ENCODE results near the gene ASNSD1. TPM values are rescaled to one million over a fixed set of nuclear protein-coding genes. Genes with fewer than 3 reads are reported as not detected.

The ASNSD1 gene
- total RNA-seq, 1 experiment from 2014 or later = 33.7 TPM

DNA sequence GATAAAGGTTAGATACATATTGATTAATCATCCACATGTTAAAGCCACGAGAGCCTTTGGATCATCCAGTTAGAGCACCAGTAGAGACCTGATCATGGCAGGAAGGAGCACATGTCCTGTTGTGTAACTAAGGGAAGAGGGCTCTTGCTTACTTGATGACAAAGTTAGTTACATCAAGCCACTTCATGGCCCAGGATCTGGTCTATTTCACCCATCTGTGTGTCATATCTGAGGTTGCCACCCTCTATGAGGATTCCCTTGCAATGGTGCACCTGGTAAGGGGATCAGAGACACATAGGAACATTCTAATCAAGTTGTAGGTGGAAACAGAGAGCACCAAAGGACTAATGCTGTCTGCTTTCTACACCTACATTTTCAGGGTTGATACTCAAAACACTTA is 19.9 kb downstream of the ASNSD1 start:
- ATAC-seq = no peak
- Histone ChIP-seq H3K36me3 (ENCODE audit: low read depth, low read length) (no peaks in the 10 kb centered on the region; the same call in 1 of the 2 replicates), H3K4me1 (ENCODE audit: insufficient read depth, low read length) (peaks cover 10% of the 10 kb centered on the region; the same call in 1 of the 2 replicates), H3K27ac (ENCODE audit: low read length) (no peak overlapping the region), H4K20me1 (ENCODE audit: low read length) (no peaks in the 10 kb centered on the region), H3K79me2 (ENCODE audit: low read length) (no peaks in the 10 kb centered on the region), H3K9ac (ENCODE audit: low read length) (no peak overlapping the region), H3K9me3 (ENCODE audit: low read length) (no peaks in the 10 kb centered on the region), H2AFZ (ENCODE audit: low read length) (no peak overlapping the region), H3F3A (ENCODE audit: low read length, unreplicated experiment) (no peaks in the 10 kb centered on the region), H3K4me3 (ENCODE audit: low read length) (no peak overlapping the region), H3K27me3 (ENCODE audit: low read length) (no peaks in the 10 kb centered on the region), H3K9me2 (replicated peaks; ENCODE audit: low read length) (no peaks in the 10 kb centered on the region), H3K4me2 (ENCODE audit: low read length) (no peak overlapping the region)
- ChIA-PET POLR2A (ENCODE audit: unreplicated experiment) (no interaction called here), CTCF (no interaction called here)
- intact Hi-C loops (cut with micrococcal nuclease) = no loop called here
- BruUV-seq (replicated peaks) = no TSS peak
- no peak for TF ChIP-seq EZH2phosphoT487 (IDR thresholded peaks at IDR 0.05; ENCODE audit: borderline replicate concordance, low read length)
- no peak for TF ChIP-seq EZH2 (IDR thresholded peaks at IDR 0.05; ENCODE audit: low read length, unreplicated experiment)
- TF ChIP-seq, protein P1, sequence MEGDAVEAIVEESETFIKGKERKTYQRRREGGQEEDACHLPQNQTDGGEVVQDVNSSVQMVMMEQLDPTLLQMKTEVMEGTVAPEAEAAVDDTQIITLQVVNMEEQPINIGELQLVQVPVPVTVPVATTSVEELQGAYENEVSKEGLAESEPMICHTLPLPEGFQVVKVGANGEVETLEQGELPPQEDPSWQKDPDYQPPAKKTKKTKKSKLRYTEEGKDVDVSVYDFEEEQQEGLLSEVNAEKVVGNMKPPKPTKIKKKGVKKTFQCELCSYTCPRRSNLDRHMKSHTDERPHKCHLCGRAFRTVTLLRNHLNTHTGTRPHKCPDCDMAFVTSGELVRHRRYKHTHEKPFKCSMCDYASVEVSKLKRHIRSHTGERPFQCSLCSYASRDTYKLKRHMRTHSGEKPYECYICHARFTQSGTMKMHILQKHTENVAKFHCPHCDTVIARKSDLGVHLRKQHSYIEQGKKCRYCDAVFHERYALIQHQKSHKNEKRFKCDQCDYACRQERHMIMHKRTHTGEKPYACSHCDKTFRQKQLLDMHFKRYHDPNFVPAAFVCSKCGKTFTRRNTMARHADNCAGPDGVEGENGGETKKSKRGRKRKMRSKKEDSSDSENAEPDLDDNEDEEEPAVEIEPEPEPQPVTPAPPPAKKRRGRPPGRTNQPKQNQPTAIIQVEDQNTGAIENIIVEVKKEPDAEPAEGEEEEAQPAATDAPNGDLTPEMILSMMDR (conservative IDR thresholded peaks at IDR 0.05; ENCODE audit: low read depth, low read length) = no peak
- no peak for DNase-seq

DNA sequence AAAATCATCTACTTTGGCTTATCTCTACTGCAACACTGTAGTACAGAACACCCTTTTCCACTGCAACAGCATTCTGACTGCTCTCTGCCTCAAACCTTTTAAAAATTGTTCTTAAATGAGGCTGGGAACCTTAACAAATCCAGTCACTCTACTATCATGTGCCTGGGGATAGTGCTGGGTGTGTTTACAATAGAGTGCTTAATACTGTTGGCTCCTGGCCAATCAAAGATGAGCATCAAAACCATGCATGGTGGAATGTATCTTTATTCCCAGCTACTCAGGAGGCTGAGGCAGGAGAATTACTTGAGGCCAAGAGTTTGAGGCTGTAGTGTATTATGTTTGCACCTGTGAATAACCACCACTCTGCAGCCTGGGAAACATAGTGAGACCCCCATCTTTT is 20.6 kb downstream of the ASNSD1 start:
- no peaks in the 10 kb centered on the region for H4K20me1 ChIP-seq (ENCODE audit: low read length)
- no peak overlapping the region for H3K4me3 ChIP-seq (ENCODE audit: low read length)
- DNase-seq = no peak
- CTCF ChIA-PET = no interaction called here
- H3K36me3 ChIP-seq (ENCODE audit: low read depth, low read length) = no peaks in the 10 kb centered on the region; the same call in 1 of the 2 replicates
- no peaks in the 10 kb centered on the region for H3K27me3 ChIP-seq (ENCODE audit: low read length)
- POLR2A ChIA-PET (ENCODE audit: unreplicated experiment) = no interaction called here
- no peak overlapping the region for H2AFZ ChIP-seq (ENCODE audit: low read length)
- H3K9me2 ChIP-seq (replicated peaks; ENCODE audit: low read length) = no peaks in the 10 kb centered on the region
- no peaks in the 10 kb centered on the region for H3K79me2 ChIP-seq (ENCODE audit: low read length)
- H3K9me3 ChIP-seq (ENCODE audit: low read length) = no peaks in the 10 kb centered on the region
- TF ChIP-seq, protein P1 (conservative IDR thresholded peaks at IDR 0.05; ENCODE audit: low read depth, low read length) = no peak
- TF ChIP-seq EZH2 (IDR thresholded peaks at IDR 0.05; ENCODE audit: low read length, unreplicated experiment) (no peak), EZH2phosphoT487 (IDR thresholded peaks at IDR 0.05; ENCODE audit: borderline replicate concordance, low read length) (no peak)
- H3F3A ChIP-seq (ENCODE audit: low read length, unreplicated experiment) = no peaks in the 10 kb centered on the region
- ATAC-seq = no peak
- H3K27ac ChIP-seq (ENCODE audit: low read length) = no peak overlapping the region
- H3K4me1 ChIP-seq (ENCODE audit: insufficient read depth, low read length) = peaks cover 11% of the 10 kb centered on the region; the same call in 1 of the 2 replicates
- no peak overlapping the region for H3K9ac ChIP-seq (ENCODE audit: low read length)
- no TSS peak for BruUV-seq (replicated peaks)
- no peak overlapping the region for H3K4me2 ChIP-seq (ENCODE audit: low read length)
- intact Hi-C loops (cut with micrococcal nuclease) = no loop called here

DNA sequence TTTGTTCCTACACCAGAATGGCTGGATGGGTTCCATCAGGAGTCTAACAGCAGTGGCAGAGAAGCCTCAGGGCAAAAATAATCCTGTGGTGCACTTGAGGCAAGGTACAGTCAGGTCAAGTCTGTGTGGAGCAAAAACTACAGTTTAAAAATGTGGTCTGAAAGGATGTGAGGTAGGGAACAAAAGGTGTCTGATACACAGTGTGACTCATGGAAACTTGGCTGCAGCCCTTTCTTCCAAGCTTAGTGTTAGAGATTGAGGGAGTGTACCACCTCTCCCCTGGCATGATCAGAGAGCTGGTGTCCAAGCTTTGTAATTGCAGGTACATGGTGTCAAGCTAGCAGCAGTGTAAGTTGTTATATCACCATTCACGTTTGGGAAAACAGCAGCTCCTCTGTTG is 22.1 kb downstream of the ASNSD1 start:
- CTCF ChIA-PET = no interaction called here
- no peaks in the 10 kb centered on the region for H3K36me3 ChIP-seq (ENCODE audit: low read depth, low read length)
- BruUV-seq (replicated peaks) = no TSS peak
- no peak for TF ChIP-seq EZH2phosphoT487 (IDR thresholded peaks at IDR 0.05; ENCODE audit: borderline replicate concordance, low read length)
- no peak for TF ChIP-seq EZH2 (IDR thresholded peaks at IDR 0.05; ENCODE audit: low read length, unreplicated experiment)
- TF ChIP-seq, protein P1 (conservative IDR thresholded peaks at IDR 0.05; ENCODE audit: low read depth, low read length) = no peak
- ATAC-seq (peak; percentile 48), DNase-seq (peak; percentile 45)
- no peaks in the 10 kb centered on the region for H3K9me3 ChIP-seq (ENCODE audit: low read length)
- H3K27me3 ChIP-seq (ENCODE audit: low read length) = no peaks in the 10 kb centered on the region
- H3K27ac ChIP-seq (ENCODE audit: low read length) = no peak overlapping the region
- no peak overlapping the region for H2AFZ ChIP-seq (ENCODE audit: low read length)
- POLR2A ChIA-PET (ENCODE audit: unreplicated experiment) = no interaction called here
- no peak overlapping the region for H3K9ac ChIP-seq (ENCODE audit: low read length)
- no peaks in the 10 kb centered on the region for H3K79me2 ChIP-seq (ENCODE audit: low read length)
- H3K4me2 ChIP-seq (ENCODE audit: low read length) = no peak overlapping the region
- no peaks in the 10 kb centered on the region for H4K20me1 ChIP-seq (ENCODE audit: low read length)
- intact Hi-C loops (cut with micrococcal nuclease) = no loop called here
- no peaks in the 10 kb centered on the region for H3K9me2 ChIP-seq (replicated peaks; ENCODE audit: low read length)
- no peak overlapping the region for H3K4me3 ChIP-seq (ENCODE audit: low read length)
- peaks cover 11% of the 10 kb centered on the region; the same call in 1 of the 2 replicates for H3K4me1 ChIP-seq (ENCODE audit: insufficient read depth, low read length)
- H3F3A ChIP-seq (ENCODE audit: low read length, unreplicated experiment) = no peaks in the 10 kb centered on the region
